ENCODE results near the gene GLB1L2.
A peak's percentile ranks its signal among the peaks of the same experiment; 100 is the strongest.

The GLB1L2 gene

DNA sequence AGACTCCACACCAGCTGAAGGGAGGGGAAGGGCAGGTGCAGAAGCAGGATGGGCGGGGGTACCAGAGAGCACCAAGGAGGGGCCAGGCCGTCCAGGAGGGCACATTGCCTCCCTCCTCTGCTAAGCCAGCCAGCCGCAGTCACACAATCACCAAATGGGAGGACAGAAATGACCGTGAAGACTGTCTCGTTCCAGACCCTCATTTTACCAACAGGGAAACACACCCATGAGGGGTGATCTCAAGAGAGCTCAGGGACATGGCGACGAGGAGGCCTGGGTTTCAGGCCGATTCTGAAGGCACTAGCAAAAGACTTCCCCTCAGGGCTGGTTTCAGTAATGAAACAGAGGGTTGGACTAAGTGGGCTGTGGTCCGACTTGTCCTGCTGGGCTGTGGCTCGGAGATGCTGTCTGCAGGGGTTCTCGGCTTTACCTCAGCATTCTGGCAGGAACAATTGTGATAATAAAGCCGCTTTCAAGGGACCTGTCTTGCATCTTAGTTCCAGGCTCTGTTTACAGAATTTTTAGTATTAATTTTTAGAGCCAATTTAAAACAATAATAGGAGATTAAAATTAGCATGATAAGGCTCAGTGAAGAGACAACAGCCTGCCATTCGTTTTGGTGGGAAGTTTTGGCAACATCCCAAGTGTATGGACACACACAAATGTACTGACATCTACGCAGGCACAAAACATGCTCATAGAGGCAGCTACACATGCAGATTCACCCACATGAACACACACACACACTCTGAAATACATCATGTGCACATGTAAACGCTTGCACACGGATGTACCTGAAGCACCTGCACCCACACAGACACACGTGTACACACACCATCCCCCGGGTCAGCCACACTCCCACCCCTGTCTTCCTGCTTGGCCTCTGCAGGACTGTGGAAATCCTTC is 82.3 kb downstream of the GLB1L2 start:
- no peak overlapping the region for H3K27ac ChIP-seq (ENCODE audit: low read length)
- TF ChIP-seq, protein P1, sequence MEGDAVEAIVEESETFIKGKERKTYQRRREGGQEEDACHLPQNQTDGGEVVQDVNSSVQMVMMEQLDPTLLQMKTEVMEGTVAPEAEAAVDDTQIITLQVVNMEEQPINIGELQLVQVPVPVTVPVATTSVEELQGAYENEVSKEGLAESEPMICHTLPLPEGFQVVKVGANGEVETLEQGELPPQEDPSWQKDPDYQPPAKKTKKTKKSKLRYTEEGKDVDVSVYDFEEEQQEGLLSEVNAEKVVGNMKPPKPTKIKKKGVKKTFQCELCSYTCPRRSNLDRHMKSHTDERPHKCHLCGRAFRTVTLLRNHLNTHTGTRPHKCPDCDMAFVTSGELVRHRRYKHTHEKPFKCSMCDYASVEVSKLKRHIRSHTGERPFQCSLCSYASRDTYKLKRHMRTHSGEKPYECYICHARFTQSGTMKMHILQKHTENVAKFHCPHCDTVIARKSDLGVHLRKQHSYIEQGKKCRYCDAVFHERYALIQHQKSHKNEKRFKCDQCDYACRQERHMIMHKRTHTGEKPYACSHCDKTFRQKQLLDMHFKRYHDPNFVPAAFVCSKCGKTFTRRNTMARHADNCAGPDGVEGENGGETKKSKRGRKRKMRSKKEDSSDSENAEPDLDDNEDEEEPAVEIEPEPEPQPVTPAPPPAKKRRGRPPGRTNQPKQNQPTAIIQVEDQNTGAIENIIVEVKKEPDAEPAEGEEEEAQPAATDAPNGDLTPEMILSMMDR (IDR thresholded peaks at IDR 0.05; ENCODE audit: borderline replicate concordance, extremely low read depth, low read length, poor library complexity, severe bottlenecking), result no peak
- no peak for TF ChIP-seq EZH2 (IDR thresholded peaks at IDR 0.05; ENCODE audit: borderline replicate concordance, low read depth, low read length, severe bottlenecking)
- no peaks in the 10 kb centered on the region for H3K36me3 ChIP-seq (ENCODE audit: insufficient read depth, low read length)
- H3K9me3 ChIP-seq (ENCODE audit: insufficient read depth, low read length, severe bottlenecking), result no peaks in the 10 kb centered on the region
- H3K4me3 ChIP-seq (ENCODE audit: low read depth in 1 of 2, low read length in 2 of 2), result no peak overlapping the region
- ATAC-seq (ENCODE audit: insufficient read depth, low read depth) (no peak), DNase-seq (no peak)
- no peak overlapping the region for H3K9ac ChIP-seq (ENCODE audit: low read depth, low read length)
- no peak overlapping the region for H3K4me2 ChIP-seq (ENCODE audit: insufficient read depth, low read length)
- peaks cover 14% of the 10 kb centered on the region for H4K20me1 ChIP-seq (ENCODE audit: insufficient read depth, low read length)
- peaks cover 51% of the 10 kb centered on the region for H3K27me3 ChIP-seq (ENCODE audit: insufficient read depth, low read length, poor library complexity)
- H3K4me1 ChIP-seq (ENCODE audit: insufficient read depth, low read length), result no peaks in the 10 kb centered on the region
- no peaks in the 10 kb centered on the region for H3K79me2 ChIP-seq (ENCODE audit: insufficient read depth, low read length)
- H2AFZ ChIP-seq (ENCODE audit: low read depth, low read length), result no peak overlapping the region

GRCh38 chr11:134414766-134415765 is 83.3 kb downstream of the GLB1L2 start:
- Histone ChIP-seq H3K79me2 (ENCODE audit: insufficient read depth, low read length) (no peaks in the 10 kb centered on the region), H4K20me1 (ENCODE audit: insufficient read depth, low read length) (peaks cover 8% of the 10 kb centered on the region; the same call in 1 of the 2 replicates), H2AFZ (ENCODE audit: low read depth, low read length) (no peak overlapping the region), H3K27ac (ENCODE audit: low read length) (no peak overlapping the region), H3K36me3 (ENCODE audit: insufficient read depth, low read length) (no peaks in the 10 kb centered on the region), H3K9me3 (ENCODE audit: insufficient read depth, low read length, severe bottlenecking) (no peaks in the 10 kb centered on the region), H3K27me3 (ENCODE audit: insufficient read depth, low read length, poor library complexity) (peaks cover 42% of the 10 kb centered on the region), H3K4me1 (ENCODE audit: insufficient read depth, low read length) (no peaks in the 10 kb centered on the region), H3K4me3 (ENCODE audit: low read depth in 1 of 2, low read length in 2 of 2) (no peak overlapping the region), H3K9ac (ENCODE audit: low read depth, low read length) (no peak overlapping the region), H3K4me2 (ENCODE audit: insufficient read depth, low read length) (no peak overlapping the region)
- peak; percentile 21 for DNase-seq
- ATAC-seq (ENCODE audit: insufficient read depth, low read depth), result peak; percentile 60; the same call in 2 of the 3 replicates
- TF ChIP-seq, protein P1 (IDR thresholded peaks at IDR 0.05; ENCODE audit: borderline replicate concordance, extremely low read depth, low read length, poor library complexity, severe bottlenecking), result no peak
- no peak for TF ChIP-seq EZH2 (IDR thresholded peaks at IDR 0.05; ENCODE audit: borderline replicate concordance, low read depth, low read length, severe bottlenecking)

DNA sequence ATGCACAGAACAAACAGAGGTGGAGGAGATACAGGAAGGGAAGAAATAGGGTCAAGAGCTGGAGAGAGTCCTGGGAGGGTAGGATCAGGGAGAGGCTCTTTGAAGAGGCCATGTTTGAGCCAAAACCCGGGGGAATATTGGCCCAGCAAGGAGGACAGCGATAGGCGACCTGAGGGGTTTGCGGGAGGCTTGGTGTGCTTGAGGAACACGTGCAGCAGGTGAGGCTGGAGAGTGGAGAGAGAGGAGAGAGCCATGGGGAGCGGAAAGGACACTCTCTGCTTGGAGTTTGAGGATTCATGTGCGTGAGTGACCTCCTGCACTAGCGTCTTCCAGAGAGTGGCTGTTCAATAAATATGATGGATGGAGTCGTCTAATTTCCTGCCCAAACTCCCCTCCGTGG is 84.9 kb downstream of the GLB1L2 start:
- Histone ChIP-seq H3K27ac (ENCODE audit: low read length) (no peak overlapping the region), H3K79me2 (ENCODE audit: insufficient read depth, low read length) (no peaks in the 10 kb centered on the region), H3K9me3 (ENCODE audit: insufficient read depth, low read length, severe bottlenecking) (no peaks in the 10 kb centered on the region), H3K27me3 (ENCODE audit: insufficient read depth, low read length, poor library complexity) (peaks cover 27% of the 10 kb centered on the region), H3K4me3 (ENCODE audit: low read depth in 1 of 2, low read length in 2 of 2) (no peak overlapping the region), H3K4me2 (ENCODE audit: insufficient read depth, low read length) (no peak overlapping the region), H3K4me1 (ENCODE audit: insufficient read depth, low read length) (no peaks in the 10 kb centered on the region), H3K9ac (ENCODE audit: low read depth, low read length) (no peak overlapping the region), H3K36me3 (ENCODE audit: insufficient read depth, low read length) (no peaks in the 10 kb centered on the region), H2AFZ (ENCODE audit: low read depth, low read length) (no peak overlapping the region), H4K20me1 (ENCODE audit: insufficient read depth, low read length) (no peaks in the 10 kb centered on the region; the same call in 1 of the 2 replicates)
- no peak for DNase-seq
- no peak for ATAC-seq (ENCODE audit: insufficient read depth, low read depth)
- TF ChIP-seq EZH2 (IDR thresholded peaks at IDR 0.05; ENCODE audit: borderline replicate concordance, low read depth, low read length, severe bottlenecking), result no peak
- TF ChIP-seq, protein P1 (IDR thresholded peaks at IDR 0.05; ENCODE audit: borderline replicate concordance, extremely low read depth, low read length, poor library complexity, severe bottlenecking), result no peak

Measured in DND-41 (cell line).